KMS-11 (cell line): ENCODE data around the gene PRPF40A.

Source experiments
- H2AFZ ChIP-seq: fragments of 200-600 bp; sonication (generic); 2 replicates; pipeline ENCODE4 v1.6.1; 2016; ENCODE audit warnings: antibody characterized with exemption, mixed run types, low read depth
- H3K27ac ChIP-seq: fragments of 200-600 bp; sonication (generic); 2 replicates; pipeline ENCODE4 v1.6.1; 2016; ENCODE audit warnings: mild to moderate bottlenecking, mixed run types
- H3K27me3 ChIP-seq: fragments of 200-600 bp; sonication (generic); 2 replicates; pipeline ENCODE4 v1.6.1; 2017; ENCODE audit warnings: mild to moderate bottlenecking, low read depth, mixed run types, moderate library complexity; ENCODE audit not compliant: insufficient read depth
- H3K36me3 ChIP-seq: fragments of 200-600 bp; sonication (generic); 2 replicates; pipeline ENCODE4 v1.6.1; 2017; ENCODE audit warnings: mild to moderate bottlenecking, mixed run types; ENCODE audit not compliant: insufficient read depth
- H3K4me1 ChIP-seq: fragments of 200-600 bp; sonication (generic); 2 replicates; pipeline ENCODE4 v1.6.1; 2016; ENCODE audit warnings: mild to moderate bottlenecking, low read depth, mixed run types; ENCODE audit not compliant: poor library complexity, severe bottlenecking
- H3K4me2 ChIP-seq: fragments of 200-600 bp; sonication (generic); 2 replicates; pipeline ENCODE4 v1.7.0; 2016; ENCODE audit warnings: mild to moderate bottlenecking, mixed run types
- H3K4me3 ChIP-seq: fragments of 200-600 bp; sonication (generic); IDR thresholded peaks from 2 replicates; pipeline ENCODE4 v1.6.1; 2017; ENCODE audit warnings: low read depth, low read length, mixed read lengths; ENCODE audit not compliant: insufficient read depth
- H3K79me2 ChIP-seq: fragments of 200-600 bp; sonication (generic); 2 replicates; pipeline ENCODE4 v1.6.1; 2016; ENCODE audit warnings: low read depth, mixed run types; ENCODE audit not compliant: insufficient read depth
- H3K9ac ChIP-seq: fragments of 200-600 bp; sonication (generic); 2 replicates; pipeline ENCODE4 v1.6.1; 2016; ENCODE audit warnings: mild to moderate bottlenecking, mixed run types
- H4K20me1 ChIP-seq: fragments of 200-600 bp; sonication (generic); 2 replicates; pipeline ENCODE4 v1.6.1; 2016; ENCODE audit warnings: mild to moderate bottlenecking, mixed run types; ENCODE audit not compliant: insufficient read depth
- TF ChIP-seq, protein P1 (sequence below): fragments of 200-600 bp; sonication (generic); conservative IDR thresholded peaks from 2 replicates; pipeline ENCODE4 v1.6.1; 2017; ENCODE audit warnings: low read depth, mild to moderate bottlenecking, antibody characterized with exemption, low read length, moderate library complexity, mixed read lengths

The PRPF40A gene

DNA sequence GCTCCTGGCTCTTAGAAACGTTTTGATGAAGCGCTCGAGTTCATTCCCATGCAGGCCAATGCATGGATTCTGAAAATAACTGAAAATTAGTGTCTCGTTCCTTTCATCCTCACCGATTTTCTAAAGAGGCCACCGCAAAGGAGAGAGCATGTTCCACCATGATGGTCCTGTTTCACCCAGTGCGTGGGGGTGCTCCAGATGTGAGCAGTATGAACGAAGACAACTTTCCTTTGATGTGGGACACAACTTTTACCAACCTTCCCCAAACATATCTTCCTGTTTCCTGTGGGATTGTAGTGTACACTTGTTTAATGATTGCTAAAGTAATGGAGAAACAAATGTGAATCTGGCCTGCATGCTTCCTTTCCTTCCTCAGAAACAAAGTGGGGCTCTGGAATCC lies 114.5 kb downstream of the PRPF40A start:
- H2AFZ ChIP-seq: no peak overlapping the region
- H3K4me3 ChIP-seq: no peak overlapping the region
- no peaks in the 10 kb centered on the region for H3K4me1 ChIP-seq
- H3K27me3 ChIP-seq: no peaks in the 10 kb centered on the region
- H3K27ac ChIP-seq: no peak overlapping the region
- no peak overlapping the region for H3K9ac ChIP-seq
- H3K36me3 ChIP-seq: no peaks in the 10 kb centered on the region
- H4K20me1 ChIP-seq: no peaks in the 10 kb centered on the region
- no peak overlapping the region for H3K4me2 ChIP-seq
- TF ChIP-seq, protein P1, sequence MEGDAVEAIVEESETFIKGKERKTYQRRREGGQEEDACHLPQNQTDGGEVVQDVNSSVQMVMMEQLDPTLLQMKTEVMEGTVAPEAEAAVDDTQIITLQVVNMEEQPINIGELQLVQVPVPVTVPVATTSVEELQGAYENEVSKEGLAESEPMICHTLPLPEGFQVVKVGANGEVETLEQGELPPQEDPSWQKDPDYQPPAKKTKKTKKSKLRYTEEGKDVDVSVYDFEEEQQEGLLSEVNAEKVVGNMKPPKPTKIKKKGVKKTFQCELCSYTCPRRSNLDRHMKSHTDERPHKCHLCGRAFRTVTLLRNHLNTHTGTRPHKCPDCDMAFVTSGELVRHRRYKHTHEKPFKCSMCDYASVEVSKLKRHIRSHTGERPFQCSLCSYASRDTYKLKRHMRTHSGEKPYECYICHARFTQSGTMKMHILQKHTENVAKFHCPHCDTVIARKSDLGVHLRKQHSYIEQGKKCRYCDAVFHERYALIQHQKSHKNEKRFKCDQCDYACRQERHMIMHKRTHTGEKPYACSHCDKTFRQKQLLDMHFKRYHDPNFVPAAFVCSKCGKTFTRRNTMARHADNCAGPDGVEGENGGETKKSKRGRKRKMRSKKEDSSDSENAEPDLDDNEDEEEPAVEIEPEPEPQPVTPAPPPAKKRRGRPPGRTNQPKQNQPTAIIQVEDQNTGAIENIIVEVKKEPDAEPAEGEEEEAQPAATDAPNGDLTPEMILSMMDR: no peak
- no peaks in the 10 kb centered on the region for H3K79me2 ChIP-seq
